GM12873 (cell line): ENCODE data around the gene FAM13A.

ENCODE experiments used
- CTCF ChIP-seq: IDR thresholded peaks from 2 replicates; pipeline ENCODE4 v1.5.1; 2012; ENCODE audit warnings: low read depth, mild to moderate bottlenecking, moderate library complexity, low read length, control low read depth; ENCODE audit not compliant: insufficient read depth; ENCODE audit errors: missing control alignments

FAM13A gene

GRCh38 chr4:89022426-89023128, 34.4 kb downstream of the FAM13A start:
- TF ChIP-seq CTCF: no peak

GRCh38 chr4:89021684-89022083, 35.3 kb downstream of the FAM13A start:
- no peak for TF ChIP-seq CTCF

GRCh38 chr4:89021062-89021461, 35.9 kb downstream of the FAM13A start:
- no peak for TF ChIP-seq CTCF

GRCh38 chr4:89009761-89010369, 47.1 kb downstream of the FAM13A start:
- TF ChIP-seq CTCF: no peak

GRCh38 chr4:89009115-89009514, 47.9 kb downstream of the FAM13A start:
- TF ChIP-seq CTCF: no peak

- TF ChIP-seq CTCF: no peak
Measured at GRCh38 chr4:89008166-89008565, 48.8 kb downstream of the FAM13A start.

GRCh38 chr4:89007338-89007939, 49.5 kb downstream of the FAM13A start:
- TF ChIP-seq CTCF: no peak
